Cardiac muscle cell (in vitro differentiated cells and primary cell): ENCODE results near the gene SKA3. TPM values are rescaled to one million over a fixed set of nuclear protein-coding genes. Genes with fewer than 3 reads are reported as not detected.
"Not testable (repeated sequence)": the region's sequence is repeated elsewhere in the genome, so short reads cannot be mapped to it uniquely, and the experiment has no call there.

Experiments used
- DNase-seq, 2 donors: peaks; one replicate each; pipeline versions ENCODE4 v3.0.0 to v3.0.0-alpha.2; 2010 to 2017; ENCODE audit warnings: low read depth in 1 of 2, low spot score in 1 of 2
- H3K27ac ChIP-seq: fragments of 200-600 bp; sonication (generic); 2 replicates; pipeline ENCODE4 v1.5.1; 2016
- H3K27me3 ChIP-seq: fragments of 200-600 bp; sonication (generic); 2 replicates; pipeline ENCODE4 v1.6.0; 2016; ENCODE audit warnings: control low read depth
- H3K36me3 ChIP-seq: fragments of 200-600 bp; sonication (generic); 2 replicates; pipeline ENCODE4 v1.5.1; 2016; ENCODE audit warnings: control low read depth
- H3K4me1 ChIP-seq: fragments of 200-600 bp; sonication (generic); 2 replicates; pipeline ENCODE4 v1.8.1; 2017; ENCODE audit warnings: low read depth, mild to moderate bottlenecking, mixed run types
- H3K4me3 ChIP-seq: fragments of 200-600 bp; sonication (generic); 2 replicates; pipeline ENCODE4 v1.5.1; 2016; ENCODE audit warnings: mild to moderate bottlenecking
- H3K9me3 ChIP-seq: fragments of 200-600 bp; sonication (generic); 2 replicates; pipeline ENCODE4 v1.5.1; 2017; ENCODE audit warnings: low read depth, mild to moderate bottlenecking, control low read depth
- polyA plus RNA-seq: library from polyadenylated mRNA; unstranded; fragments of >200 nt; fragmentation: Nextera tagmentation; extraction: Ambion mirVana; gene quantifications from 2 replicates; pipeline ENCODE4 v1.2.1, GENCODE V29; 2016
- total RNA-seq: library from RNA; depleted of rRNA; stranded (reverse); fragments of >200 nt; gene quantifications from 2 replicates; pipeline ENCODE4 v1.2.3, GENCODE V29; 2016
- TF ChIP-seq, protein P1 (sequence below): IDR thresholded peaks from 2 replicates; pipeline ENCODE4 v1.5.1; 2012; ENCODE audit warnings: low read depth, mild to moderate bottlenecking, low read length

SKA3 gene
- total and polyA plus RNA-seq, 2 experiments from 2014 or later: 5.1 to 7.8 TPM

DNA sequence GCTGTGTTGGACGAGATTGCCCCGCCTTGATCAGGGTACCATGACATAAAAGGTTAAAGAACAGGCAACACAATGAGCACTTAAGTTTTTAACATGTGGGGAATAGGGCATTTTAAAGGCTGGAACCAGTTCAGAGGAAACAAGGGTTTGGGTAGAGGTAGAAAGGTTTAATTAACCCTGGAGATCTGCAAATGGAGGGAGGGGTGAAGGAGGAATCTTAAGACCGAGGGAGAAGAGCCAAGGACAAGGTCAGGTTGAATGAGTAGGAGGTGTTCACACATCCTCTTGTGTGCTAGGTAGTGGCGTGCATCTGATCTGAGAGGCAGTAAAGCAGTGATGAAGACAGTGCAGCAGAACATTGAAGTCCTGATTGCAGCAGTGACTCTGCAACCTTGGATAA, 28.5 kb downstream of the SKA3 start:
- no peaks in the 10 kb centered on the region for H3K9me3 ChIP-seq
- DNase-seq: no peak
- no peak overlapping the region for H3K4me3 ChIP-seq
- peak overlapping the region; percentile 34 for H3K27ac ChIP-seq
- H3K27me3 ChIP-seq: no peaks in the 10 kb centered on the region
- TF ChIP-seq, protein P1, sequence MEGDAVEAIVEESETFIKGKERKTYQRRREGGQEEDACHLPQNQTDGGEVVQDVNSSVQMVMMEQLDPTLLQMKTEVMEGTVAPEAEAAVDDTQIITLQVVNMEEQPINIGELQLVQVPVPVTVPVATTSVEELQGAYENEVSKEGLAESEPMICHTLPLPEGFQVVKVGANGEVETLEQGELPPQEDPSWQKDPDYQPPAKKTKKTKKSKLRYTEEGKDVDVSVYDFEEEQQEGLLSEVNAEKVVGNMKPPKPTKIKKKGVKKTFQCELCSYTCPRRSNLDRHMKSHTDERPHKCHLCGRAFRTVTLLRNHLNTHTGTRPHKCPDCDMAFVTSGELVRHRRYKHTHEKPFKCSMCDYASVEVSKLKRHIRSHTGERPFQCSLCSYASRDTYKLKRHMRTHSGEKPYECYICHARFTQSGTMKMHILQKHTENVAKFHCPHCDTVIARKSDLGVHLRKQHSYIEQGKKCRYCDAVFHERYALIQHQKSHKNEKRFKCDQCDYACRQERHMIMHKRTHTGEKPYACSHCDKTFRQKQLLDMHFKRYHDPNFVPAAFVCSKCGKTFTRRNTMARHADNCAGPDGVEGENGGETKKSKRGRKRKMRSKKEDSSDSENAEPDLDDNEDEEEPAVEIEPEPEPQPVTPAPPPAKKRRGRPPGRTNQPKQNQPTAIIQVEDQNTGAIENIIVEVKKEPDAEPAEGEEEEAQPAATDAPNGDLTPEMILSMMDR: no peak
- peaks cover 24% of the 10 kb centered on the region for H3K4me1 ChIP-seq
- peaks cover 33% of the 10 kb centered on the region for H3K36me3 ChIP-seq

DNA sequence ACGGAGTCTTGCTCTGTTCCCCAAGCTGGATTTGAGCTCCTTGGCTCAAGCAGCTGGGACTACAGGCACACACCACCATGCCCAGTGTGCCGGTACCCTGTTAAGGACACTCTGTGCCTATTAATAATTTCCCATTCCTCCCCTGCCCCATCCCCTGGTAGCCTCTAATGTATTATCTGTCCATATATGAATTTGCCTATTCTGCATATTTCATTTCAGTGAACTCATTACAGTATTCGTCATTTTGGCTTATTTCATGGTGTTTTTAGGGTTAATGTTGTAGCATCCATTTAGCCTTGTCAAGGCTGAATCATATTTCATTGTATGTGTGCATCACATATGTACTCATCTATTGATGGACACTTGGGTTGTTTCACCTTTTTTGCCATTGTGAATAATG, 33.6 kb downstream of the SKA3 start:
- Histone ChIP-seq H3K27me3 (no peaks in the 10 kb centered on the region), H3K4me1 (peaks cover 3% of the 10 kb centered on the region), H3K36me3 (peaks cover 39% of the 10 kb centered on the region), H3K27ac (no peak overlapping the region), H3K9me3 (no peaks in the 10 kb centered on the region), H3K4me3 (no peak overlapping the region)
- TF ChIP-seq, protein P1: no peak
- no peak for DNase-seq

DNA sequence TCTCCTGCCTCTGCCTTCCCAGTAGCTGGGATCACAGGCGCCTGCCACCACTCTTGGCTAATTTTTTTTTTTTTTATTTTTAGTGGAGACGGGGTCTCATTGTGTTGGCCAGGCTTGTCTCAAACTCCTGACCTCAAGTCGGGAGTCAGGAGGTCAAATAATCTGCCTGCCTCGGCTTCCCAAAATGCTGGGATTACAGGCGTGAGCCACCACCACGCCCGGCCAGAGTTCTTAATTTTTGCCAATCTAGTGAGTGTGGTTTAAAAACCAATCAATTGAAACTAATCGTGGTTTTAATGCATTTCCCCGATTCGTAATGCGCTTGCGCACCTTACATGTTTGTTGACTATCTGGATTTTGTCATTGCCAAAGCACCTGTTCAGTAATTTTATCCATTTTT, 37.0 kb downstream of the SKA3 start:
- peak overlapping the region; percentile 78 for H3K4me3 ChIP-seq
- no peak for DNase-seq
- H3K4me1 ChIP-seq: peaks cover 3% of the 10 kb centered on the region
- TF ChIP-seq, protein P1: no peak
- H3K9me3 ChIP-seq: no peaks in the 10 kb centered on the region
- H3K27me3 ChIP-seq: no peaks in the 10 kb centered on the region
- H3K27ac ChIP-seq: no peak overlapping the region
- peaks cover 15% of the 10 kb centered on the region for H3K36me3 ChIP-seq

DNA sequence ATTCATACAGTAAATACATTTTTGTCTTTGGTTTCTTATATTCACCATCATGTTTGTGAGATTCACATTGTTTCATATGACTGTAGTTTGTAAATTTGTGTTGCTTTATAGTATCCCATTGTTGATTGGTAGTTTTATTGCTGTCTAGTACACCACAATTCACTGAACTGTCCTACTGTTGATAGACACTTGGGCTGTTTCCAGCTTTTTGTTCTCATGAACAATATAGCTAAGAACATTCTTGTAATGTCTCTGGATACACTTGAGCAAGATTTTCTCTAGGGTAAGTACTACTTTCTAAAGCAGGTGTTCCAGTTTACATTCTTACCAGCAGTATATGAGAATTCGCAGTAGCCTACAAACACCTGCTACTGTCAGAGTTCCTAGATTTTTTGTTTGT, 37.8 kb downstream of the SKA3 start:
- TF ChIP-seq, protein P1: no peak
- no peak for DNase-seq
- no peaks in the 10 kb centered on the region for H3K9me3 ChIP-seq
- H3K27ac ChIP-seq: no peak overlapping the region
- no peaks in the 10 kb centered on the region for H3K27me3 ChIP-seq
- H3K4me3 ChIP-seq: no peak overlapping the region
- H3K4me1 ChIP-seq: peaks cover 3% of the 10 kb centered on the region
- peaks cover 14% of the 10 kb centered on the region for H3K36me3 ChIP-seq

DNA sequence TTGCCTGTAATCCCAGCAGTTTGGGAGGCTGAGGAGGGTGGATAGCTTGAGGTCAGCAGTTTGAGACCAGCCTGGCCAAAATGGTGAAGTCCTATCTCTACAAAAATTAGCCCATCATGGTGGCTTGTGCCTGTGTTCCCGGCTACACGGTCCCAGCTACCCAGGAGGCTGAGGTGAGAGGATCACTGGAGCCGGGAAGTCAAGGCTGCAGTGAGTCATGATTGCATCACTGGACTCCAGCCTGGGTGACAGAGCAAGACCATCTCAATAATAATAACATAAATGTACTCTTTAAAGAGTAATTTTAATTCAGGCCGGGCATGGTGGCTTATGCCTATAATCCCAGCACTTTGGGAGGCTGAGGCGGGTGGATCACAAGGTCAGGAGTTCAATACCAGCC, 38.7 kb downstream of the SKA3 start:
- no peaks in the 10 kb centered on the region for H3K27me3 ChIP-seq
- TF ChIP-seq, protein P1: no peak
- DNase-seq: peak in 1 of 2 donors; percentile 34
- no peak overlapping the region for H3K27ac ChIP-seq
- H3K36me3 ChIP-seq: peaks cover 6% of the 10 kb centered on the region
- no peak overlapping the region for H3K4me3 ChIP-seq
- no peaks in the 10 kb centered on the region for H3K9me3 ChIP-seq
- H3K4me1 ChIP-seq: peaks cover 1% of the 10 kb centered on the region

DNA sequence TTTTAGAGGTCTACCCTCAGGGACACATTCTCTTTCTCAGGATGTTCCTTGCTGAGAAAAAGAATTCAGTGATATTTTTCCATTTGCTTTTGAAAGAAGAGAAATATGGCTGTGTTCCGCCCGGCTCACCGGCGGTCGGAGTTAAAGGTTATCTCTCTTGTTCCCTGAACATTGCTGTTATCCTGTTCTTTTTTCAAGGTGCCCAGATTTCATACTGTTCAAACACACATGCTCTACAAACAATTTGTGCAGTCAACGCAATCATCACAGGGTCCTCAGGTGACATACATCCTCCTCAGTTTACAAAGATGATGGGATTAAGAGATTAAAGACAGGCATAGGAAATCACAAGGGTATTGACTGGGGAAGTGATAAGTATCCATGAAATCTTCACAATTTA, 40.5 kb downstream of the SKA3 start:
- H3K4me1 ChIP-seq, H3K36me3 ChIP-seq, H3K27me3 ChIP-seq, H3K9me3 ChIP-seq, DNase-seq, H3K27ac ChIP-seq, H3K4me3 ChIP-seq: not testable (repeated sequence)
